22Rv1 (cell line): ENCODE results near the gene FRY.

Experiments
- ZFX ChIP-seq: fragments of 450-650 bp; IDR thresholded peaks from 2 replicates; pipeline ENCODE4 v1.6.1; 2017; ENCODE audit warnings: antibody characterized with exemption, borderline replicate concordance
- TF ChIP-seq, protein P1 (sequence below): fragments of 450-650 bp; IDR thresholded peaks from 2 replicates; pipeline ENCODE4 v1.5.1; 2017; ENCODE audit warnings: mild to moderate bottlenecking

GRCh38 chr13:32075170-32075851 lies 43.7 kb downstream of the FRY start:
- TF ChIP-seq, protein P1, sequence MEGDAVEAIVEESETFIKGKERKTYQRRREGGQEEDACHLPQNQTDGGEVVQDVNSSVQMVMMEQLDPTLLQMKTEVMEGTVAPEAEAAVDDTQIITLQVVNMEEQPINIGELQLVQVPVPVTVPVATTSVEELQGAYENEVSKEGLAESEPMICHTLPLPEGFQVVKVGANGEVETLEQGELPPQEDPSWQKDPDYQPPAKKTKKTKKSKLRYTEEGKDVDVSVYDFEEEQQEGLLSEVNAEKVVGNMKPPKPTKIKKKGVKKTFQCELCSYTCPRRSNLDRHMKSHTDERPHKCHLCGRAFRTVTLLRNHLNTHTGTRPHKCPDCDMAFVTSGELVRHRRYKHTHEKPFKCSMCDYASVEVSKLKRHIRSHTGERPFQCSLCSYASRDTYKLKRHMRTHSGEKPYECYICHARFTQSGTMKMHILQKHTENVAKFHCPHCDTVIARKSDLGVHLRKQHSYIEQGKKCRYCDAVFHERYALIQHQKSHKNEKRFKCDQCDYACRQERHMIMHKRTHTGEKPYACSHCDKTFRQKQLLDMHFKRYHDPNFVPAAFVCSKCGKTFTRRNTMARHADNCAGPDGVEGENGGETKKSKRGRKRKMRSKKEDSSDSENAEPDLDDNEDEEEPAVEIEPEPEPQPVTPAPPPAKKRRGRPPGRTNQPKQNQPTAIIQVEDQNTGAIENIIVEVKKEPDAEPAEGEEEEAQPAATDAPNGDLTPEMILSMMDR = no peak
- no peak for TF ChIP-seq ZFX
